Neural cell (in vitro differentiated cells): ENCODE measurements around the gene ROBO1. TPM values are rescaled to one million over a fixed set of nuclear protein-coding genes. Genes with fewer than 3 reads are reported as not detected.

ENCODE experiments used
- H2AFZ ChIP-seq: fragments of 200-600, 300-800 bp; sonication (generic), shearing (Covaris generic); 2 replicates; pipeline ENCODE4 v1.6.0; 2014; ENCODE audit warnings: low read depth, mild to moderate bottlenecking, antibody characterized with exemption, low read length, moderate library complexity
- H3F3A ChIP-seq: fragments of 200-600 bp; shearing (Covaris generic); 2 replicates; pipeline ENCODE4 v1.6.1; 2016; ENCODE audit warnings: mild to moderate bottlenecking, moderate library complexity, mixed read lengths, antibody characterized with exemption, low read length; ENCODE audit not compliant: insufficient read depth, poor library complexity, severe bottlenecking
- H3K27ac ChIP-seq: fragments of 200-600, 300-800 bp; sonication (generic), shearing (Covaris generic); 2 replicates; pipeline ENCODE4 v1.5.1; 2014; ENCODE audit warnings: mild to moderate bottlenecking, low read length, moderate library complexity
- H3K27me3 ChIP-seq: fragments of 300-800, 200-600 bp; sonication (generic), shearing (Covaris generic); 2 replicates; pipeline ENCODE4 v1.6.0; 2014; ENCODE audit warnings: mild to moderate bottlenecking, low read depth, low read length, moderate library complexity; ENCODE audit not compliant: insufficient read depth
- H3K36me3 ChIP-seq: fragments of 300-800, 200-600 bp; sonication (generic), shearing (Covaris generic); 2 replicates; pipeline ENCODE4 v1.5.1; 2014; ENCODE audit warnings: mild to moderate bottlenecking, antibody characterized with exemption, low read length, moderate library complexity; ENCODE audit not compliant: insufficient read depth
- H3K4me2 ChIP-seq: fragments of 300-800, 200-600 bp; sonication (generic), shearing (Covaris generic); 2 replicates; pipeline ENCODE4 v1.6.0; 2014; ENCODE audit warnings: mild to moderate bottlenecking, low read length
- H3K4me3 ChIP-seq: fragments of 300-800, 200-600 bp; sonication (generic), shearing (Covaris generic); 2 replicates; pipeline ENCODE4 v1.5.1; 2014; ENCODE audit warnings: mild to moderate bottlenecking, low read length, moderate library complexity
- H3K79me2 ChIP-seq: fragments of 200-600 bp; shearing (Covaris generic); replicated peaks from 2 replicates; pipeline ENCODE4 v1.6.0; 2014; ENCODE audit warnings: mild to moderate bottlenecking, low read length, moderate library complexity; ENCODE audit not compliant: insufficient read depth
- H3K9ac ChIP-seq: fragments of 300-800, 200-600 bp; sonication (generic), shearing (Covaris generic); 2 replicates; pipeline ENCODE4 v1.6.1; 2016; ENCODE audit warnings: mild to moderate bottlenecking, low read length, mixed read lengths
- H3K9me2 ChIP-seq: fragments of 200-600 bp; shearing (Covaris generic); 2 replicates; pipeline ENCODE4 v1.6.1; 2016; ENCODE audit warnings: mild to moderate bottlenecking, low read length, mixed read lengths; ENCODE audit not compliant: insufficient read depth
- H3K9me3 ChIP-seq: fragments of 200-600, 300-800 bp; sonication (generic), shearing (Covaris generic); 2 replicates; pipeline ENCODE4 v1.6.1; 2016; ENCODE audit warnings: mild to moderate bottlenecking, mixed run types, low read length, moderate library complexity, mixed read lengths
- H4K20me1 ChIP-seq: fragments of 200-600 bp; shearing (Covaris generic); 2 replicates; pipeline ENCODE4 v1.6.1; 2016; ENCODE audit warnings: mild to moderate bottlenecking, mixed run types; ENCODE audit not compliant: insufficient read depth
- EP300 ChIP-seq: fragments of 450-650 bp; conservative IDR thresholded peaks from 2 replicates; pipeline ENCODE4 v1.6.1; 2014; ENCODE audit warnings: antibody characterized with exemption, mild to moderate bottlenecking, moderate library complexity; ENCODE audit not compliant: poor library complexity, severe bottlenecking
- EZH2 ChIP-seq: fragments of 200-600, 300-800 bp; shearing (Covaris generic), sonication (generic); IDR thresholded peaks from 2 replicates; pipeline ENCODE4 v1.6.1; 2014; ENCODE audit warnings: antibody characterized with exemption, low read length, borderline replicate concordance, mild to moderate bottlenecking; ENCODE audit not compliant: insufficient read depth, poor library complexity, severe bottlenecking
- MXI1 ChIP-seq: fragments of 450-650 bp; conservative IDR thresholded peaks from 2 replicates; pipeline ENCODE4 v1.6.1; 2014; ENCODE audit warnings: antibody characterized with exemption, mild to moderate bottlenecking; ENCODE audit not compliant: poor library complexity, severe bottlenecking
- POLR2AphosphoS5 ChIP-seq: IDR thresholded peaks from 2 replicates; pipeline ENCODE4 v1.6.1; 2012
- RAD21 ChIP-seq: fragments of 450-650 bp; conservative IDR thresholded peaks from 2 replicates; pipeline ENCODE4 v1.6.1; 2014; ENCODE audit warnings: antibody characterized with exemption, mild to moderate bottlenecking, moderate library complexity
- SMC3 ChIP-seq: fragments of 450-650 bp; conservative IDR thresholded peaks from 2 replicates; pipeline ENCODE4 v1.6.1; 2014; ENCODE audit warnings: antibody characterized with exemption, mild to moderate bottlenecking, moderate library complexity; ENCODE audit not compliant: poor library complexity
- TAF1 ChIP-seq: IDR thresholded peaks from 2 replicates; pipeline ENCODE4 v1.6.1; 2012; ENCODE audit warnings: low read depth
- polyA plus RNA-seq: library from polyadenylated mRNA; depleted of rRNA; stranded (reverse); fragments of >200 nt; gene quantifications from 2 replicates; pipeline ENCODE4 v1.2.3, GENCODE V29; 2014
- TF ChIP-seq, protein P1 (sequence below): IDR thresholded peaks from 2 replicates; pipeline ENCODE4 v1.6.1; 2012; ENCODE audit warnings: borderline replicate concordance
- TF ChIP-seq, protein P2 (sequence below): fragments of 450-650 bp; IDR thresholded peaks from 2 replicates; pipeline ENCODE4 v1.5.1; 2014; ENCODE audit warnings: antibody characterized with exemption, mild to moderate bottlenecking, moderate library complexity; ENCODE audit not compliant: poor library complexity, severe bottlenecking

The ROBO1 gene
- polyA plus RNA-seq, 1 donor from 2014 or later = 183 TPM

DNA sequence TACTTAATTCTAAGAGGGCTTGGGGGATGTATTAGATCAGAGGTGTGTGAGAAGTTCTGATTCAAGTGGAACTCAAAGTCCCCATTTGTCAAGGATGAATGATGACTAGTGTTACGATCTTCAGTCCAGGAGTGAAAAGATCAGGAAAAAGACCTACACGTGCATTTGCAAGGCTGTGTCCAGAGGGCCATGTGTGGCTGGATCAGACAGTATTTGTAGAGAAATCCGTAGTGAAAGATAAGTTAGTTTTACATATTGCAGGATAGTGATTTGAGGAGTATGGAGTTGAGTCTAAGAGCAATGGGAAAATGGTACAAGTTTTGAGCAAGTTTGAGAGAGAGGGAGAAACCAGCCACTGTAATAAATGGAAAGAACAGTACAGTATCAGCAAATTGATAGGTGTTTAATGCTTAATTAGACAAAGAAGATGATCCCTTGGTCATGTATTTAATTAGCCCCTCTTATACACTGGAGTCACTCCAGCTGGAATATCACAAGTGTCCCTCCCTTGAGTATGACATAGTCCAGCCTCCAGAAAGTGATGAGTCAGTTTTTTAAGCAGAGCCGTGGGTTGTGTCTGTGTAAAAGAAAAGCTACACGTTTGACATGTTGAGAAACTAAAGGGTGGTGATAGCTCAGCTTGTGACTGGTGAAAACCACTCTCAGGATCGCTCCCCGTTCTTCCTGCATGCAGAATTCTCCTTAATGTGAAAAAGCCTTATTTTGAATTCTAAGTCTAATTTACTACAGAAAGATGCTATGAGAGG is 348.8 kb downstream of the ROBO1 start:
- H3K36me3 ChIP-seq = no peaks in the 10 kb centered on the region
- no peaks in the 10 kb centered on the region for H3K79me2 ChIP-seq
- no peaks in the 10 kb centered on the region for H3F3A ChIP-seq
- H3K9ac ChIP-seq = no peak overlapping the region
- no peak overlapping the region for H3K27ac ChIP-seq
- no peaks in the 10 kb centered on the region for H4K20me1 ChIP-seq
- TF ChIP-seq, protein P1, sequence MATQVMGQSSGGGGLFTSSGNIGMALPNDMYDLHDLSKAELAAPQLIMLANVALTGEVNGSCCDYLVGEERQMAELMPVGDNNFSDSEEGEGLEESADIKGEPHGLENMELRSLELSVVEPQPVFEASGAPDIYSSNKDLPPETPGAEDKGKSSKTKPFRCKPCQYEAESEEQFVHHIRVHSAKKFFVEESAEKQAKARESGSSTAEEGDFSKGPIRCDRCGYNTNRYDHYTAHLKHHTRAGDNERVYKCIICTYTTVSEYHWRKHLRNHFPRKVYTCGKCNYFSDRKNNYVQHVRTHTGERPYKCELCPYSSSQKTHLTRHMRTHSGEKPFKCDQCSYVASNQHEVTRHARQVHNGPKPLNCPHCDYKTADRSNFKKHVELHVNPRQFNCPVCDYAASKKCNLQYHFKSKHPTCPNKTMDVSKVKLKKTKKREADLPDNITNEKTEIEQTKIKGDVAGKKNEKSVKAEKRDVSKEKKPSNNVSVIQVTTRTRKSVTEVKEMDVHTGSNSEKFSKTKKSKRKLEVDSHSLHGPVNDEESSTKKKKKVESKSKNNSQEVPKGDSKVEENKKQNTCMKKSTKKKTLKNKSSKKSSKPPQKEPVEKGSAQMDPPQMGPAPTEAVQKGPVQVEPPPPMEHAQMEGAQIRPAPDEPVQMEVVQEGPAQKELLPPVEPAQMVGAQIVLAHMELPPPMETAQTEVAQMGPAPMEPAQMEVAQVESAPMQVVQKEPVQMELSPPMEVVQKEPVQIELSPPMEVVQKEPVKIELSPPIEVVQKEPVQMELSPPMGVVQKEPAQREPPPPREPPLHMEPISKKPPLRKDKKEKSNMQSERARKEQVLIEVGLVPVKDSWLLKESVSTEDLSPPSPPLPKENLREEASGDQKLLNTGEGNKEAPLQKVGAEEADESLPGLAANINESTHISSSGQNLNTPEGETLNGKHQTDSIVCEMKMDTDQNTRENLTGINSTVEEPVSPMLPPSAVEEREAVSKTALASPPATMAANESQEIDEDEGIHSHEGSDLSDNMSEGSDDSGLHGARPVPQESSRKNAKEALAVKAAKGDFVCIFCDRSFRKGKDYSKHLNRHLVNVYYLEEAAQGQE = no peak
- TF ChIP-seq POLR2AphosphoS5 = no peak
- TF ChIP-seq EZH2 = no peak
- TF ChIP-seq MXI1 = no peak
- TF ChIP-seq RAD21 = no peak
- TF ChIP-seq, protein P2, sequence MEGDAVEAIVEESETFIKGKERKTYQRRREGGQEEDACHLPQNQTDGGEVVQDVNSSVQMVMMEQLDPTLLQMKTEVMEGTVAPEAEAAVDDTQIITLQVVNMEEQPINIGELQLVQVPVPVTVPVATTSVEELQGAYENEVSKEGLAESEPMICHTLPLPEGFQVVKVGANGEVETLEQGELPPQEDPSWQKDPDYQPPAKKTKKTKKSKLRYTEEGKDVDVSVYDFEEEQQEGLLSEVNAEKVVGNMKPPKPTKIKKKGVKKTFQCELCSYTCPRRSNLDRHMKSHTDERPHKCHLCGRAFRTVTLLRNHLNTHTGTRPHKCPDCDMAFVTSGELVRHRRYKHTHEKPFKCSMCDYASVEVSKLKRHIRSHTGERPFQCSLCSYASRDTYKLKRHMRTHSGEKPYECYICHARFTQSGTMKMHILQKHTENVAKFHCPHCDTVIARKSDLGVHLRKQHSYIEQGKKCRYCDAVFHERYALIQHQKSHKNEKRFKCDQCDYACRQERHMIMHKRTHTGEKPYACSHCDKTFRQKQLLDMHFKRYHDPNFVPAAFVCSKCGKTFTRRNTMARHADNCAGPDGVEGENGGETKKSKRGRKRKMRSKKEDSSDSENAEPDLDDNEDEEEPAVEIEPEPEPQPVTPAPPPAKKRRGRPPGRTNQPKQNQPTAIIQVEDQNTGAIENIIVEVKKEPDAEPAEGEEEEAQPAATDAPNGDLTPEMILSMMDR = no peak
- TF ChIP-seq TAF1 = no peak
- TF ChIP-seq SMC3 = no peak
- TF ChIP-seq EP300 = no peak
- no peak overlapping the region for H2AFZ ChIP-seq
- no peaks in the 10 kb centered on the region for H3K9me3 ChIP-seq
- no peaks in the 10 kb centered on the region for H3K9me2 ChIP-seq
- H3K4me3 ChIP-seq = no peak overlapping the region
- no peaks in the 10 kb centered on the region for H3K27me3 ChIP-seq
- H3K4me2 ChIP-seq = no peak overlapping the region

- TF ChIP-seq MXI1 = no peak
- TF ChIP-seq, protein P1 = no peak
- no peak for TF ChIP-seq RAD21
- no peak for TF ChIP-seq TAF1
- TF ChIP-seq, protein P2 = no peak
- no peak for TF ChIP-seq SMC3
- TF ChIP-seq EZH2 = no peak
- TF ChIP-seq EP300 = no peak
These were observed 352.4 kb downstream of the ROBO1 start for GRCh38 chr3:79415356-79415755.

More at GRCh38 chr3:79415356-79415755, 352.4 kb downstream of the ROBO1 start:
- H3K27me3 ChIP-seq = no peaks in the 10 kb centered on the region
- H2AFZ ChIP-seq = no peak overlapping the region
- no peaks in the 10 kb centered on the region for H3K79me2 ChIP-seq
- no peak overlapping the region for H3K9ac ChIP-seq
- no peaks in the 10 kb centered on the region for H3K36me3 ChIP-seq
- no peaks in the 10 kb centered on the region for H3K9me2 ChIP-seq
- no peaks in the 10 kb centered on the region for H3K9me3 ChIP-seq
- H4K20me1 ChIP-seq = no peaks in the 10 kb centered on the region
- no peaks in the 10 kb centered on the region for H3F3A ChIP-seq
- no peak overlapping the region for H3K4me3 ChIP-seq
- no peak overlapping the region for H3K4me2 ChIP-seq
- no peak overlapping the region for H3K27ac ChIP-seq
